SU-DHL-6 (cell line): ENCODE measurements around the gene ADSS1.

Experiments
- H2AFZ ChIP-seq: fragments of 200-600 bp; sonication (generic); 2 replicates; pipeline ENCODE4 v1.6.1; 2014; ENCODE audit warnings: low read depth, mild to moderate bottlenecking, moderate library complexity, mixed read lengths, antibody characterized with exemption, low read length; ENCODE audit not compliant: severe bottlenecking
- H3F3A ChIP-seq: fragments of 200-600 bp; shearing (Covaris generic); 2 replicates; pipeline ENCODE4 v1.6.0; 2016; ENCODE audit warnings: antibody characterized with exemption, mild to moderate bottlenecking; ENCODE audit not compliant: insufficient read depth
- H3K27ac ChIP-seq: fragments of 200-600 bp; sonication (generic); 2 replicates; pipeline ENCODE4 v1.5.1; 2016; ENCODE audit warnings: low read depth, mild to moderate bottlenecking, low read length, moderate library complexity, mixed read lengths
- H3K27me3 ChIP-seq: fragments of 200-600 bp; sonication (generic), shearing (Covaris generic); 2 replicates; pipeline ENCODE4 v1.6.0; 2014; ENCODE audit warnings: mild to moderate bottlenecking, low read length
- H3K36me3 ChIP-seq: fragments of 200-600 bp; sonication (generic); 2 replicates; pipeline ENCODE4 v1.6.1; 2014; ENCODE audit warnings: mild to moderate bottlenecking, low read length, mixed read lengths
- H3K4me2 ChIP-seq: fragments of 300-600, 200-600 bp; shearing (Covaris generic), sonication (generic); 2 replicates; pipeline ENCODE4 v1.6.0; 2014; ENCODE audit warnings: low read length, low read depth, mild to moderate bottlenecking; ENCODE audit not compliant: poor library complexity, severe bottlenecking
- H3K4me3 ChIP-seq: fragments of 200-600 bp; sonication (generic); 2 replicates; pipeline ENCODE4 v1.5.1; 2014; ENCODE audit warnings: antibody characterized with exemption, low read length, mild to moderate bottlenecking, mixed read lengths; ENCODE audit not compliant: insufficient read depth, poor library complexity, severe bottlenecking
- H3K79me2 ChIP-seq: fragments of 200-600 bp; sonication (generic); 2 replicates; pipeline ENCODE4 v1.6.1; 2014; ENCODE audit warnings: mild to moderate bottlenecking, low read length, moderate library complexity; ENCODE audit not compliant: insufficient read depth
- H3K9ac ChIP-seq: fragments of 200-600 bp; sonication (generic); 2 replicates; pipeline ENCODE4 v1.7.0; 2014; ENCODE audit warnings: mild to moderate bottlenecking, low read length
- H3K9me2 ChIP-seq: fragments of 200-600 bp; sonication (generic); replicated peaks from 2 replicates; pipeline ENCODE4 v1.6.1; 2014; ENCODE audit warnings: low read length; ENCODE audit not compliant: insufficient read depth
- H3K9me3 ChIP-seq: fragments of 200-600 bp; sonication (generic); 2 replicates; pipeline ENCODE4 v1.6.1; 2014; ENCODE audit warnings: low read length, mixed read lengths; ENCODE audit not compliant: insufficient read depth
- H4K20me1 ChIP-seq: fragments of 200-600 bp; sonication (generic); 2 replicates; pipeline ENCODE4 v1.6.1; 2014; ENCODE audit warnings: low read depth, mild to moderate bottlenecking, antibody characterized with exemption, low read length, moderate library complexity, mixed read lengths
- EZH2phosphoT487 ChIP-seq: fragments of 200-600 bp; sonication (generic), shearing (Covaris generic); conservative IDR thresholded peaks from 2 replicates; pipeline ENCODE4 v1.6.1; 2018; ENCODE audit warnings: mild to moderate bottlenecking, antibody characterized with exemption, low read length, moderate library complexity, mixed read lengths
- TF ChIP-seq, protein P1 (sequence below): fragments of 200-600 bp; sonication (generic); IDR thresholded peaks from one replicate; pipeline ENCODE4 v1.5.1; 2017; ENCODE audit warnings: antibody characterized with exemption, mild to moderate bottlenecking, low read length, moderate library complexity; ENCODE audit not compliant: insufficient read depth, poor library complexity, severe bottlenecking

ADSS1 gene

DNA sequence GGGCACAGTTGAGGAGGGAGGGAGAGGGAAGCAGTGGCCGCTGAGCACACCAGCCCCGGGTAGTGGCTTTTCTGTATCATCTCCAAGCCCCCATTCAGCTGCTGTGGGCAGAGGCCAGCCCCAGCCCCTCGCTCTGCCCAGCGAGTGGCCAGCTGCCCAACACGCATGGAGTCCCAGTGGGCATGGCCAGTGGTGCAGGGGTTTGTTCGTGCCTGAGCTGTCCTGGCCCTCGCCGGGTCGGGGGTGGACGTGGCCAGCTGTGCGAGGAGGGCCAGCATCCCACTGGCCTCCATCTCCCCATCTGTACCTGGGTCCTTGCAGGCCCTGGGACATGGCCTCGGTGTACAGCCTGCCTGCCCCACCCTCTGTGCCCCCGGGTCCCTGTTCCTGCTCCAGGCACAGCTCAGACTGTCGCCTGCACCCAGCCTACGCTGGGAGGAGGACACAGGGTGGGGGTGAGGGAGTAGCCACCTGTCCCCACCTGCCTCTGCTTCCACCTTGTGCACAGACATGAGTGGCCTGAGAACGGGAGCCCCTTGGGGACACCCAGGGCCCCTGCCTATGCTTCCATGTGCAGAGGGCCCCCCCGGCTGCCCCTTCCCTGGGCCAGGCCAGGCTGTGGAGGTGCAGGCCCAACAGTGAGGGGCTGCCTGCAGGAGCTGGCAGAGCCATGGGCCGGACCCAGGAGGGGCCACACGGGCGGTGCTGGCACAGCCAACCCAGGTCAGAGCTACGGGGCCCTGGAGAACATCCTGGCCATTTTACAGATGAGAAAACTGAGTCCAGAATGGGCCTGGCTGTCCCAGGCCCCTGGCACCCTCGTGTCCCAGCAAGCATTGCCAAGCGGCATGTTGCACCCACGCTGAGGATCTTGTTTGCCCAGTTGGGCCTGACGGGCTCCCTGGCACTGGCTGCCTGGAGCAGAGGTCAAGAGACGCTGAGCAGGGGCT, 30.3 kb upstream of the ADSS1 start:
- Histone ChIP-seq H3K4me2 (no peak overlapping the region), H3K36me3 (no peaks in the 10 kb centered on the region), H3K9me2 (no peaks in the 10 kb centered on the region), H3K4me3 (no peak overlapping the region), H3F3A (no peaks in the 10 kb centered on the region), H3K9ac (no peak overlapping the region), H3K9me3 (no peaks in the 10 kb centered on the region), H2AFZ (no peak overlapping the region), H3K79me2 (peaks cover 23% of the 10 kb centered on the region; the same call in 1 of the 2 replicates), H4K20me1 (no peaks in the 10 kb centered on the region), H3K27ac (no peak overlapping the region), H3K27me3 (no peaks in the 10 kb centered on the region)
- TF ChIP-seq, protein P1, sequence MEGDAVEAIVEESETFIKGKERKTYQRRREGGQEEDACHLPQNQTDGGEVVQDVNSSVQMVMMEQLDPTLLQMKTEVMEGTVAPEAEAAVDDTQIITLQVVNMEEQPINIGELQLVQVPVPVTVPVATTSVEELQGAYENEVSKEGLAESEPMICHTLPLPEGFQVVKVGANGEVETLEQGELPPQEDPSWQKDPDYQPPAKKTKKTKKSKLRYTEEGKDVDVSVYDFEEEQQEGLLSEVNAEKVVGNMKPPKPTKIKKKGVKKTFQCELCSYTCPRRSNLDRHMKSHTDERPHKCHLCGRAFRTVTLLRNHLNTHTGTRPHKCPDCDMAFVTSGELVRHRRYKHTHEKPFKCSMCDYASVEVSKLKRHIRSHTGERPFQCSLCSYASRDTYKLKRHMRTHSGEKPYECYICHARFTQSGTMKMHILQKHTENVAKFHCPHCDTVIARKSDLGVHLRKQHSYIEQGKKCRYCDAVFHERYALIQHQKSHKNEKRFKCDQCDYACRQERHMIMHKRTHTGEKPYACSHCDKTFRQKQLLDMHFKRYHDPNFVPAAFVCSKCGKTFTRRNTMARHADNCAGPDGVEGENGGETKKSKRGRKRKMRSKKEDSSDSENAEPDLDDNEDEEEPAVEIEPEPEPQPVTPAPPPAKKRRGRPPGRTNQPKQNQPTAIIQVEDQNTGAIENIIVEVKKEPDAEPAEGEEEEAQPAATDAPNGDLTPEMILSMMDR, result no peak
- TF ChIP-seq EZH2phosphoT487, result no peak

DNA sequence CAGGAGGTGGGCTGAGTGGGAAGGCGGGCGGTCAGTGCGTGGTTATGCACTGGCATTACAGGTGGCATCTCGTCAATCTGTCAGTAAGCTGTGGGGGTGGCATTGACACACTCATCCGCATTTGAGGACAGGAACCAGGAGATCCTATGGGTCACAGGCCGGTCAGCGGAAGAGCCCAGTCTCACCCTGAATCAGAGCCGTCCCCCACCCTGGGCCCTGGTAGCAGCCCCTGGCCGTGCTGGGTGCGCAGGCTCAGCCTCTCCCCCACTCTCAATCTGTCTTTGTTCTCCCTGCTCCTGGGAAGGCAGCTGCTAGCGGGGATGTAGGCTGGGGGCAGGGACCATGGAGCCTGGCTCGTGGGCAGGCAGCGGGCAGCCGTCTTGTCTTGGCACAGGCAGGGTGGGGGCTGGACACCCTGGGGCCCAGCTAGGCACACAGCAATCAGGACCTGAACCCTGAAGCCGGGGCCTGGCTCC, 29.5 kb upstream of the ADSS1 start:
- no peaks in the 10 kb centered on the region for H4K20me1 ChIP-seq
- no peaks in the 10 kb centered on the region for H3K36me3 ChIP-seq
- no peaks in the 10 kb centered on the region for H3K27me3 ChIP-seq
- H3K9me3 ChIP-seq, result no peaks in the 10 kb centered on the region
- no peak overlapping the region for H3K9ac ChIP-seq
- no peak overlapping the region for H2AFZ ChIP-seq
- TF ChIP-seq EZH2phosphoT487, result no peak
- peaks cover 23% of the 10 kb centered on the region; the same call in 1 of the 2 replicates for H3K79me2 ChIP-seq
- H3F3A ChIP-seq, result no peaks in the 10 kb centered on the region
- no peak overlapping the region for H3K4me3 ChIP-seq
- no peaks in the 10 kb centered on the region for H3K9me2 ChIP-seq
- H3K27ac ChIP-seq, result no peak overlapping the region
- H3K4me2 ChIP-seq, result no peak overlapping the region

DNA sequence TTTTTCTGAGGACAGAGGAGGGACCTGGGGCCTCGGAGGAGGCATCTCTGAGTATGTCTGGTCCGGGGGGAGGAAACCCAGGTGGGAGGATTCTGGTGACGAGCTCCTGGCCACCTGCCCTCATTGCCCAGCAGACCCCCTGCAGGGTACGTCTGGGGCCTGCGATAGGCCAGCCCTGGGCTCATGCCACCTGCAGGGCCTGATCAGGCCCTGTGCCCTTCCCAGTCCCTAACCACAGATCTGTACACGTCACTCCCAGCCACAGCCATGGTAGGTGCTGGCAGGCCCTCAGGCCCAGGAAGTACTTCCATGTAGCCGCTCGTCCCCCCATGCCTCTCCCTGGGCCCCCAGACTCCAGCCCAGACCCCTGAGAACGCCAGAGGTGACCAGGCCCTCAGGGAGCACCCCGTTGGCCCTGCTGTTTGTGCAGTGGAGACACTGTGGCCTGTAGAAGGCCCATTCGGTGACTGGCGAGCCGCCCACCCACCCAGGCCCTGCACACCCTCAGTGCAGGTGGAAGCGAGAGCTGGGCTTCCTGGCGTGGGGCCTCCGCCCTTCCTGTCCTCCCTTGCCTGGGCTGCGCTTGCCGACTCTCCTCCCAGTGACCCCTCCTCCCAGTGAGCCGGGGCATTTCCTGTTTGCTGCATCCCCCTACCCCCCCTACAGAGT, 28.9 kb upstream of the ADSS1 start:
- Histone ChIP-seq H3F3A (no peaks in the 10 kb centered on the region), H3K36me3 (no peaks in the 10 kb centered on the region), H3K9ac (no peak overlapping the region), H2AFZ (no peak overlapping the region), H3K4me2 (no peak overlapping the region), H3K27me3 (no peaks in the 10 kb centered on the region), H3K79me2 (peaks cover 22% of the 10 kb centered on the region; the same call in 1 of the 2 replicates), H3K9me2 (no peaks in the 10 kb centered on the region), H3K27ac (no peak overlapping the region), H3K9me3 (no peaks in the 10 kb centered on the region), H4K20me1 (no peaks in the 10 kb centered on the region), H3K4me3 (no peak overlapping the region)
- TF ChIP-seq, protein P1, result no peak
- no peak for TF ChIP-seq EZH2phosphoT487

DNA sequence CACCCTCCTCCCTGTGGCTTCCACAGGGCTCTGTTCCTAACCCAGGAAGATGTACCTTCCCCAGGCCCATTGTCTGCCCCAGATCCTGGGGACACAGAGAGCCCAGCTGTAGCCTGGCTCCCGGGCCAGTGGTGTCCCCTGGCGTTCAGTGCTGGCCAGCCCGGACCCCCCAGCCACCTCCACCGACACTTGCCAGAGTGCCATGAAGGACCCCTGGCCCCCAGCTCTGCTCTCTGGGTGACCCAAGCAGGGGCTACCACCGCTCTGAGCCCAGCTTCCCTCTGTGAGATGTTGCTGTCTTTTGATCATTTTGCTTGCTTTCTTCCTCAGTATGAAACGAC, 28.4 kb upstream of the ADSS1 start:
- Histone ChIP-seq H3K9me2 (no peaks in the 10 kb centered on the region), H3K36me3 (no peaks in the 10 kb centered on the region), H3K9ac (no peak overlapping the region), H3K4me2 (no peak overlapping the region), H3K4me3 (no peak overlapping the region), H2AFZ (no peak overlapping the region), H3K27me3 (no peaks in the 10 kb centered on the region), H3K79me2 (peaks cover 17% of the 10 kb centered on the region; the same call in 1 of the 2 replicates), H4K20me1 (no peaks in the 10 kb centered on the region), H3K9me3 (no peaks in the 10 kb centered on the region), H3F3A (no peaks in the 10 kb centered on the region), H3K27ac (no peak overlapping the region)
- no peak for TF ChIP-seq EZH2phosphoT487
- TF ChIP-seq, protein P1, result no peak
